K562 (cell line): ENCODE results near the gene LINS1.

Experiments used
- CTCF ChIP-seq, 3 experiments: IDR thresholded peaks in 2 of 3; conservative IDR thresholded peaks in 1 of 3; 2 replicates each; pipeline ENCODE4 v1.5.1; 2011 to 2012; ENCODE audit warnings: low read length in 3 of 3, mild to moderate bottlenecking in 3 of 3, control low read depth in 2 of 3, improper control_type of control experiment in 1 of 3, inconsistent platforms in 1 of 3, low read depth in 1 of 3, mixed read lengths in 1 of 3, moderate library complexity in 1 of 3; ENCODE audit not compliant: insufficient read depth in 2 of 3
- GABPA ChIP-seq: fragments of 200-800 bp; sonication (Bioruptor generic); conservative IDR thresholded peaks from 2 replicates; pipeline ENCODE4 v1.6.1; 2016; ENCODE audit warnings: low read depth, missing genetic modification characterization, missing compliant biosample characterization
- HMG20B ChIP-seq: fragments of 250-450 bp; sonication (Bioruptor Pico); IDR thresholded peaks from 2 replicates; pipeline ENCODE4 v1.5.0; 2021; ENCODE audit warnings: mild to moderate bottlenecking
- POLR2A ChIP-seq: fragments of 450-650 bp; conservative IDR thresholded peaks from 2 replicates; pipeline ENCODE4 v1.6.1; 2016
- ZNF121 ChIP-seq: sonication (generic); formaldehyde crosslinking; conservative IDR thresholded peaks from 2 replicates; pipeline ENCODE4 v1.8.0; 2022; ENCODE audit warnings: missing genetic modification reagents

GRCh38 chr15:100565591-100565990 lies 36.4 kb downstream of the LINS1 start:
- no peak for TF ChIP-seq CTCF (IDR thresholded peaks at IDR 0.05 in 2 of 3, conservative IDR thresholded peaks at IDR 0.05 in 1 of 3; ENCODE audit: insufficient read depth in 2 of 3, low read depth in 1 of 3, low read length in 3 of 3)
- no peak for TF ChIP-seq HMG20B (CRISPR knock-in tag)
- no peak for TF ChIP-seq POLR2A
- no peak for TF ChIP-seq ZNF121
- no peak for TF ChIP-seq GABPA (tag)
